Measurements from ENCODE around the gene GBA2. TPM values are rescaled to one million over a fixed set of nuclear protein-coding genes. Genes with fewer than 3 reads are reported as not detected.
A peak's percentile ranks its signal among the peaks of the same experiment; 100 is the strongest.

Gene GBA2
- total RNA-seq, 2 donors from 2014 or later: 64.1 to 76.3 TPM

DNA sequence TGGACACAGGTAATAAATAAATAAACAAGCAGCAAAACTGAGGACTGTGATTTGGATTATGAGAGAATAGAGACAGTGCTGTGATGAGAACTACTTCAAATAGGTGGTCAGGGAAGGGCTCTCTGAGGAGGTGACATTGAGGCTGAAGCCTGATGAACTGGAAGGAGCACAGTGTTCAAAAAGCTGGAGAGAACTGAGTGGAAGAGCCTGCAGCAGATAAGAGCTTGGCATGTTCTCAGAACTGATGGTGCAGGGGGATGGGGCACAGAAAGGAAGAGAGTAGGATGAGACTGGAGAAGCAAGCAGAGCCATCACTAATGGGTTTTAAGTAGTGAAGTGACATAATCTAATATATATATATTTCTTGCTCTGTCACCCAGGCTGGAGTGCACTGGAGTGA is 48.1 kb downstream of the GBA2 start:
- Histone ChIP-seq H3K9me3 (no peaks in the 10 kb centered on the region), H3K27me3 (no peaks in the 10 kb centered on the region), H3K4me1 (peaks cover 0 to 31% of the 10 kb centered on the region in 2 donors), H3K27ac (peak overlapping the region; percentile 51 to 64), H3K4me3 (no peak overlapping the region), H3K36me3 (peaks cover 98% of the 10 kb centered on the region)
- DNase-seq (ENCODE audit: low spot score): no peak
- TF ChIP-seq, protein P1, sequence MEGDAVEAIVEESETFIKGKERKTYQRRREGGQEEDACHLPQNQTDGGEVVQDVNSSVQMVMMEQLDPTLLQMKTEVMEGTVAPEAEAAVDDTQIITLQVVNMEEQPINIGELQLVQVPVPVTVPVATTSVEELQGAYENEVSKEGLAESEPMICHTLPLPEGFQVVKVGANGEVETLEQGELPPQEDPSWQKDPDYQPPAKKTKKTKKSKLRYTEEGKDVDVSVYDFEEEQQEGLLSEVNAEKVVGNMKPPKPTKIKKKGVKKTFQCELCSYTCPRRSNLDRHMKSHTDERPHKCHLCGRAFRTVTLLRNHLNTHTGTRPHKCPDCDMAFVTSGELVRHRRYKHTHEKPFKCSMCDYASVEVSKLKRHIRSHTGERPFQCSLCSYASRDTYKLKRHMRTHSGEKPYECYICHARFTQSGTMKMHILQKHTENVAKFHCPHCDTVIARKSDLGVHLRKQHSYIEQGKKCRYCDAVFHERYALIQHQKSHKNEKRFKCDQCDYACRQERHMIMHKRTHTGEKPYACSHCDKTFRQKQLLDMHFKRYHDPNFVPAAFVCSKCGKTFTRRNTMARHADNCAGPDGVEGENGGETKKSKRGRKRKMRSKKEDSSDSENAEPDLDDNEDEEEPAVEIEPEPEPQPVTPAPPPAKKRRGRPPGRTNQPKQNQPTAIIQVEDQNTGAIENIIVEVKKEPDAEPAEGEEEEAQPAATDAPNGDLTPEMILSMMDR (IDR thresholded peaks at IDR 0.05): no peak

DNA sequence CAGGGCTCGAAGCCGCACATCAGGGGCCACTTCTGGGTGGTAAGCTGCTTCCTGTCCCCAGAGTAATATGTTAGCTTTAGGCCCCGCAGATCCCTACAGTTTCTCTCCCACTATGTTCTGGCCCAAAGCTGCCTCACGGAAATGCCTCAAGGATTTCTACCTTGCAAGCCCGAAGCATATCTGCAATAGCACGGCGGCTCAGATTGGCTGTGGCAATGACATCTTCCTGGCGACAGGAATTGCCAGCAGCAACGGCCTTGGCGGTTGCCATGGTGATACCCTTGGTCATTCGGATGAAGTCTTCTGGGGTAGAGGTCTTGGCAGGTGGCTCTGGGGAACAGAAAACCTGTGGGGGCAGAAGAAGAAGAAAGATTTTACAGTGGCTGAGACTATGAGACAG is 49.0 kb downstream of the GBA2 start:
- peaks cover 0 to 27% of the 10 kb centered on the region in 2 donors for H3K4me1 ChIP-seq
- DNase-seq (ENCODE audit: low spot score): no peak
- peak overlapping the region; percentile 51 to 64 for H3K27ac ChIP-seq
- no peak overlapping the region for H3K4me3 ChIP-seq
- H3K9me3 ChIP-seq: no peaks in the 10 kb centered on the region
- H3K27me3 ChIP-seq: no peaks in the 10 kb centered on the region
- H3K36me3 ChIP-seq: peaks cover 94% of the 10 kb centered on the region
- TF ChIP-seq, protein P1 (IDR thresholded peaks at IDR 0.05): no peak

DNA sequence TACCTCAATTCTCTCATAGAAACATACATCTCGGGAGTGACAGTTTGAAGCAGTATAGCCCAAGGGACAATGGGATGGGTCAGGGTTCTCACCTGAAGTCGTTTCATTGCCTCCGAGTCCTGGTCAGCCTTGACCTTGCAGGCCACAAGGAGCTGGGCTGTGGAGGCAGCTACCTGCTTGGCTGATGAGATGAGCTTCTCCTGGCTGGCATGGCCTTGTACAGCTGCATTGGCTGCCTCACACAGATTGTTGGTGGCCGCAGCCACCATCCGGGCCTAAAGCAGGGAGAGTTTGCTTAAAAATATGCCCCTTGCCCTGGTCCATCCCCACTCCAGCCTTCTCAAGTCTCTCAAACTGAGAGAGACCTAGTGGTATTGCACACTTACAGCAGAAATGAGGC is 50.8 kb downstream of the GBA2 start:
- Histone ChIP-seq H3K4me1 (peaks cover 0 to 23% of the 10 kb centered on the region in 2 donors), H3K36me3 (peaks cover 76% of the 10 kb centered on the region), H3K27me3 (no peaks in the 10 kb centered on the region), H3K27ac (no peak overlapping the region), H3K9me3 (no peaks in the 10 kb centered on the region), H3K4me3 (no peak overlapping the region)
- DNase-seq (ENCODE audit: low spot score): no peak
- TF ChIP-seq, protein P1 (IDR thresholded peaks at IDR 0.05): no peak

DNA sequence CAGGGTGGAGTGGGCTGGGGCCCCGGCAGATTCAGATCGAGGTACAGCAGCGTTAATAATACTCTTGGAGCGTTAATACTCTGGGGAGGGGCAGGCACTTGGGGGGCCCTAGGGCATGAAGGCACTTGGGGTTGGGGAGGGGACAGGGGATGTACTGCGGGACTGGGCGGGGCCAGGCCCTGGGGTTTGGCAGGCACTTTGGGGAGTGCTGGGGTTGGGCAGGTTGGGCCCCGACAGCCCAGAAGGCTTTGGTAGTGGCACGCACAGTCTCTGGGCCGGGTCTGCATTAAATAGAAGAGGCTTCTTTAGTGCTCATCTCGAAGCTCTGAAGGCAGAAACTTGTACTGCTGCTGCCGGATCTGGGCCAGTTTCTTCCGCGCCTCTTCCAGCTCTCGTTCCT is 51.5 kb downstream of the GBA2 start:
- Histone ChIP-seq H3K27me3 (no peaks in the 10 kb centered on the region), H3K36me3 (peaks cover 68% of the 10 kb centered on the region), H3K9me3 (no peaks in the 10 kb centered on the region), H3K4me1 (peaks cover 0 to 23% of the 10 kb centered on the region in 2 donors), H3K4me3 (no peak overlapping the region), H3K27ac (peak overlapping the region; percentile 9 to 30)
- TF ChIP-seq, protein P1 (IDR thresholded peaks at IDR 0.05): no peak
- DNase-seq (ENCODE audit: low spot score): no peak

DNA sequence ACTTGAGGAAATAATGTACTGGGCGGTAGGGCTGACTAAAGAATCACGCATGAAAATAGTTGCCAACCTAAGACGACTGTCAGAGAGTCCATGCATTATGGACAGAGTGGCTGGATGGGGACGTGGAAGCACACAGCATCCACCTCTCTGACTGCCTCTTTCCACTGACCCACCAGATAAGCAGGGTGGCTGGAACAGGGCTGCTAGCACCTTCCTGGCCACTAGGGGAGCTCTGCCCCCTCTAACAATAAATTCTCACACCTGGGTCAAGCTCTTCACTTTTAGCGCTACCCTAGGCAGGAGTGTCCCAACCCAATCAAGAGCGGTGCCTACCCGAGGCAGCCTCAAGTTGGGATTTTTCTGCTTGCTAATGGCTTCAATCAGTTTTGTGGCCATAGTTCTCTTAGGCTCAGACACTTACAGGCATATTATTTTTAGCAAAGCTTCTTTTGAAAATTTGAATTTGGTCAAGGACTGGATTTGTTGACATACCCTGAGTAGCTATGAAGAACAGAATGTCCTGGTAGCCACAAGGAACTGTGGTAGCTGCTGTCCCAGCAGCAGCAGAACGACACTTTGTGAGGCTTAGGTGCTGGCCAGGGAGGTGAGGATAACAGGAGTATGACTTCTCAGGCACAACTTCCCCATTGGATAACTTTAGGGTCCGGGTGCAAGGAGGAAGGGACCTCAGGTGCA is 52.4 kb downstream of the GBA2 start:
- peak overlapping the region; percentile 23 to 58 for H3K27ac ChIP-seq
- no peaks in the 10 kb centered on the region for H3K9me3 ChIP-seq
- peak; percentile 75 for DNase-seq (ENCODE audit: low spot score)
- peaks cover 60% of the 10 kb centered on the region for H3K36me3 ChIP-seq
- no peak overlapping the region for H3K4me3 ChIP-seq
- TF ChIP-seq, protein P1 (IDR thresholded peaks at IDR 0.05): peak; percentile 77 to 92
- H3K4me1 ChIP-seq: peaks cover 0 to 23% of the 10 kb centered on the region in 2 donors
- no peaks in the 10 kb centered on the region for H3K27me3 ChIP-seq

All from right atrium auricular region (tissue), 2 donors.